SW480 (cell line): ENCODE data around the gene PRELID3B.

Experiments
- DNase-seq: peaks from one replicate; pipeline ENCODE4 v3.0.0-alpha.2; 2016; ENCODE audit warnings: low spot score

PRELID3B gene

GRCh38 chr20:58994390-58995159 is 48.0 kb downstream of the PRELID3B start:
- DNase-seq = no peak

- DNase-seq = no peak
These were observed 49.0 kb downstream of the PRELID3B start for GRCh38 chr20:58993332-58994248.

- no peak for DNase-seq
These were observed 49.7 kb downstream of the PRELID3B start for GRCh38 chr20:58992911-58993310.

- DNase-seq = no peak
These were observed 50.9 kb downstream of the PRELID3B start for GRCh38 chr20:58991715-58992114.

- no peak for DNase-seq
These were observed 51.7 kb downstream of the PRELID3B start for GRCh38 chr20:58990651-58991445.

- no peak for DNase-seq
These were observed 53.4 kb downstream of the PRELID3B start for GRCh38 chr20:58989196-58989595.

- no peak for DNase-seq
These were observed 54.1 kb downstream of the PRELID3B start for GRCh38 chr20:58988565-58988882.

GRCh38 chr20:58987790-58988564 is 54.6 kb downstream of the PRELID3B start:
- no peak for DNase-seq

GRCh38 chr20:58986968-58987517 is 55.5 kb downstream of the PRELID3B start:
- DNase-seq = no peak

- DNase-seq = no peak
These were observed 56.2 kb downstream of the PRELID3B start for GRCh38 chr20:58986286-58986967.

GRCh38 chr20:58985656-58986055 is 56.9 kb downstream of the PRELID3B start:
- no peak for DNase-seq

GRCh38 chr20:58984691-58985090 is 57.9 kb downstream of the PRELID3B start:
- DNase-seq = no peak
